Endothelial cell of umbilical vein (primary cell): ENCODE data around the gene SLC7A8.

Experiments used
- JUN ChIP-seq: IDR thresholded peaks from 2 replicates; pipeline ENCODE4 v1.6.1; 2011; ENCODE audit warnings: borderline replicate concordance, low read depth; ENCODE audit not compliant: insufficient read length, insufficient read depth
- POLR2A ChIP-seq: IDR thresholded peaks from 2 replicates; pipeline ENCODE4 v1.6.1; 2012; ENCODE audit warnings: low read depth, mild to moderate bottlenecking, control low read depth, low read length
- POLR2AphosphoS5 ChIP-seq: IDR thresholded peaks from 2 replicates; pipeline ENCODE4 v1.6.1; 2012; ENCODE audit warnings: low read depth, mild to moderate bottlenecking, control low read depth, low read length, moderate library complexity; ENCODE audit not compliant: insufficient read depth
- TF ChIP-seq, protein P1 (sequence below), 2 donors: IDR thresholded peaks; 1 replicate in 1 of 2; 2 replicates in 1 of 2; pipeline ENCODE4 v1.5.1; 2011; ENCODE audit warnings: low read length in 2 of 2, mild to moderate bottlenecking in 2 of 2, moderate library complexity in 2 of 2, control low read depth in 1 of 2, inconsistent platforms in 1 of 2, low read depth in 1 of 2; ENCODE audit not compliant: insufficient read depth in 1 of 2; ENCODE audit errors: extremely low read depth in 1 of 2

- no peak for TF ChIP-seq POLR2A
- TF ChIP-seq, protein P1, sequence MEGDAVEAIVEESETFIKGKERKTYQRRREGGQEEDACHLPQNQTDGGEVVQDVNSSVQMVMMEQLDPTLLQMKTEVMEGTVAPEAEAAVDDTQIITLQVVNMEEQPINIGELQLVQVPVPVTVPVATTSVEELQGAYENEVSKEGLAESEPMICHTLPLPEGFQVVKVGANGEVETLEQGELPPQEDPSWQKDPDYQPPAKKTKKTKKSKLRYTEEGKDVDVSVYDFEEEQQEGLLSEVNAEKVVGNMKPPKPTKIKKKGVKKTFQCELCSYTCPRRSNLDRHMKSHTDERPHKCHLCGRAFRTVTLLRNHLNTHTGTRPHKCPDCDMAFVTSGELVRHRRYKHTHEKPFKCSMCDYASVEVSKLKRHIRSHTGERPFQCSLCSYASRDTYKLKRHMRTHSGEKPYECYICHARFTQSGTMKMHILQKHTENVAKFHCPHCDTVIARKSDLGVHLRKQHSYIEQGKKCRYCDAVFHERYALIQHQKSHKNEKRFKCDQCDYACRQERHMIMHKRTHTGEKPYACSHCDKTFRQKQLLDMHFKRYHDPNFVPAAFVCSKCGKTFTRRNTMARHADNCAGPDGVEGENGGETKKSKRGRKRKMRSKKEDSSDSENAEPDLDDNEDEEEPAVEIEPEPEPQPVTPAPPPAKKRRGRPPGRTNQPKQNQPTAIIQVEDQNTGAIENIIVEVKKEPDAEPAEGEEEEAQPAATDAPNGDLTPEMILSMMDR (IDR thresholded peaks at IDR 0.05; ENCODE audit: extremely low read depth in 1 of 2, insufficient read depth in 1 of 2, low read depth in 1 of 2, low read length in 2 of 2), result no peak
- TF ChIP-seq JUN, result no peak
- no peak for TF ChIP-seq POLR2AphosphoS5
Observed at GRCh38 chr14:23110579-23111365, 72.7 kb downstream of the SLC7A8 start.
